BE2C (cell line): ENCODE data around the gene PTPRA.

ENCODE experiments used
- DNase-seq: peaks from one replicate; pipeline ENCODE4 v3.0.0-alpha.2; 2020
- H3K27me3 ChIP-seq: fragments of 250-450 bp; sonication (Bioruptor Pico); 2 replicates; pipeline ENCODE4 v1.5.1; 2020; ENCODE audit warnings: mild to moderate bottlenecking
- H3K36me3 ChIP-seq: fragments of 250-450 bp; sonication (Bioruptor Pico); 2 replicates; pipeline ENCODE4 v1.5.1; 2020; ENCODE audit warnings: mild to moderate bottlenecking
- H3K4me1 ChIP-seq: fragments of 250-450 bp; sonication (Bioruptor Pico); 2 replicates; pipeline ENCODE4 v1.5.1; 2020
- H3K4me3 ChIP-seq: 2 replicates; pipeline ENCODE4 v1.5.1; 2011; ENCODE audit warnings: low read depth, low read length
- H3K9me3 ChIP-seq: fragments of 250-450 bp; sonication (Bioruptor Pico); 2 replicates; pipeline ENCODE4 v1.5.1; 2020
- TF ChIP-seq, protein P1 (sequence below): IDR thresholded peaks from 2 replicates; pipeline ENCODE4 v1.5.1; 2012; ENCODE audit warnings: mild to moderate bottlenecking, low read depth, low read length

The PTPRA gene

DNA sequence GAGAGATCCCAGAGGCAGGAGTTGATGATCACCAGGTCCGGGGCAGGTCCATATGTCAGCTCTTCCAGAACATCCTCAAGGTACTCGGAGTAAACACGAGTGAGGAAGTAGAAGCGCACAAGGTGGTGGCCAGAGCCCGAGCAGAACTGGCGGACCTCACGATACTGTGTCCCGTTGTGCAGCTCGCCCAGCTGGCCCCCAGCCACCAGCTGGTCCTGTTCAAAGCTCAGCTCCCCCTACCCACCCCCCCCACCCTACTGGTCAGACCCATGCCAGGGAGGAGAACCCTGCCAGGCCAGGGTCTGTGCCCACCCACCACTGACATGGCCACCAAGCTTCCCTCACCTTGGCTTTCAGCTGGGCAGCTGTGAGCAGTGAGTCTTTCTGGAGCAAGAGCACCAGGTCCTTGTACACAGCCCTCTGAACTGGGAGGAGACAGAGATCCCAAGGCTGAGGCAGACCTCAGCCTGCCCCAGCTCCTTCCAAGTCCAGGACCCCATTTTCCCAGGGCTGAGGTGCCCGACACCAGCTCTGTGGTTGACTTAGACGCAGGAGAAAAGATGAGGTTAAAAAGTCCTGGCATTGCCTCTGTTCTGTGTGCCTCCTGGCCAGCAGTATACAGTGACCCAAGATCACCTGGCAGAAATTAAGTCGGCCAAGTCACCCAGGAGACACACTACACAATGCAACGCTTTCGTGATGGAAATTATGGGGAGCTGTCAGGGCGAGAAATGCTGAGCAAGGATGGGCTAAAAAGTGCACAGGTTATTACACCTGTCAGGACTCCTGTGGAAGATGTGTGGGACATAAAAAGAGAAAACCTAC, 34.2 kb upstream of the PTPRA start:
- TF ChIP-seq, protein P1, sequence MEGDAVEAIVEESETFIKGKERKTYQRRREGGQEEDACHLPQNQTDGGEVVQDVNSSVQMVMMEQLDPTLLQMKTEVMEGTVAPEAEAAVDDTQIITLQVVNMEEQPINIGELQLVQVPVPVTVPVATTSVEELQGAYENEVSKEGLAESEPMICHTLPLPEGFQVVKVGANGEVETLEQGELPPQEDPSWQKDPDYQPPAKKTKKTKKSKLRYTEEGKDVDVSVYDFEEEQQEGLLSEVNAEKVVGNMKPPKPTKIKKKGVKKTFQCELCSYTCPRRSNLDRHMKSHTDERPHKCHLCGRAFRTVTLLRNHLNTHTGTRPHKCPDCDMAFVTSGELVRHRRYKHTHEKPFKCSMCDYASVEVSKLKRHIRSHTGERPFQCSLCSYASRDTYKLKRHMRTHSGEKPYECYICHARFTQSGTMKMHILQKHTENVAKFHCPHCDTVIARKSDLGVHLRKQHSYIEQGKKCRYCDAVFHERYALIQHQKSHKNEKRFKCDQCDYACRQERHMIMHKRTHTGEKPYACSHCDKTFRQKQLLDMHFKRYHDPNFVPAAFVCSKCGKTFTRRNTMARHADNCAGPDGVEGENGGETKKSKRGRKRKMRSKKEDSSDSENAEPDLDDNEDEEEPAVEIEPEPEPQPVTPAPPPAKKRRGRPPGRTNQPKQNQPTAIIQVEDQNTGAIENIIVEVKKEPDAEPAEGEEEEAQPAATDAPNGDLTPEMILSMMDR = no peak
- Histone ChIP-seq H3K9me3 (no peaks in the 10 kb centered on the region; the same call in 1 of the 2 replicates), H3K36me3 (0 out of 2 replicates have a peak, but pooled peaks cover 4% of the 10 kb centered on the region), H3K4me1 (no peaks in the 10 kb centered on the region), H3K27me3 (no peaks in the 10 kb centered on the region), H3K4me3 (no peak overlapping the region)
- DNase-seq = no peak

DNA sequence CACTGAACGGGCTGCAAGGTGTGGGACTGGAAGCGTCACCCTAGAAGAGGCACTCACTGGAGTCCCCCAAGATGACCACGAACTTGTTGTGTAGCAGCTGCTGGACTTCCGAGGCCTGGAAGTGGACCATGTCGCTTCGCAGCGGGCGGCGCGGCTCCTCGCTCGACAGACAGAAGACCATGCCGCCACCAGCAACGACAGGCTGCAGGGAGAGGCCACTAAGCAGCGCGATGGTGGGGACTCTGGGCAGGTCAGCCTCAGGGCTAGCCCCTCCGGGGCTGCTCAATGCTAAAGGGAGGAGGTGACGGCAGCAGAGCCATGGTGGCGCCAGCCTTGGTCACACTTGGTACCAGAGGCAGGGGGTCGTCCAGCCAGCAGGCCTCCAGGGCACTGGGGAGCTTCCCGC, 33.5 kb upstream of the PTPRA start:
- Histone ChIP-seq H3K9me3 (no peaks in the 10 kb centered on the region; the same call in 1 of the 2 replicates), H3K4me1 (no peaks in the 10 kb centered on the region), H3K27me3 (no peaks in the 10 kb centered on the region), H3K4me3 (peak overlapping the region; percentile 73; the same call in 1 of the 2 replicates), H3K36me3 (0 out of 2 replicates have a peak, but pooled peaks cover 4% of the 10 kb centered on the region)
- TF ChIP-seq, protein P1 = no peak
- DNase-seq = no peak

DNA sequence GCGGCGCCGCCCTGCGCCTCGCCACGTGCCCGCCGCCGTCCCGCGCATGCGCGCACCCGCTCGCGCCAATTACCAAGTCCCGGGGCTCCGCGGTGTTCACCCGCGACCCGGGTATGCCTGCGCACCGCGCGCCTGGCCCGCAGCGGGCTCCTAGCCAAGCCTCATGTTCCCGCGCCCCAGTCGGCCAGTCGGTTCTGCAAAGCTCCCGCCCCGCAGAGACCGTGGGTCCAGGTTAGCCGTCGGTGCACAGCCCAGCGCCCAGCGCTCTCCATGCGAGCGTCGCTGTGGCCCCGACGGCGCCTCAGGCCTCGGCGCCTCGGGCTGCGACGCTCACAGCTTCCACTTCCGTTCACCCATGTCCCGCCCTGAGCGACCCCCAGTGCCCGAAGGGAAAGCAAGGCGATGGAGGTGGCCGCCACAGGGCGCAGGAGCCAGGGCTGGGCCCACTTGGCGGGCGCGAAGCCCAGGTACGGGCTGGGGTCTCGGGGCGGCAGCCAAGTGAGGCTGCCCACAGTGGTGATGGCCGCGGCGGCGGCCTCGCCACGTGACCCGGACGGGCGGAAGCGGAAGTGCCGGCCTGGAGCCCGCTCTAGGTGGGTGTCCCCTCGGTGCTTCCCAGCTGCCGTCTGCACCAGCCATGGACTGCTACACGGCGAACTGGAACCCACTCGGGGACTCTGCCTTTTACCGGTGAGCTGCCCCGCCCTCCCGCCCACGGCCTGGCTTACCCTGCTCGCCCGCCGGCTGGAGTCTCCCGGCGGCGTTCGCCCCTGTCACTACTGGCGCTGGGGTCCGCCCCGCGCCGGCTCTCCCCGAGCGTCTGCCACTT, 32.9 kb upstream of the PTPRA start, which contains the start of the genes PCED1A and VPS16:
TSS of gene PCED1A (minus strand) at position 518 of the 829 bp plus-strand sequence. CDS start 743 bp downstream, outside the sequence.
TSS of gene VPS16 (plus strand) at position 608 of the 829 bp plus-strand sequence. CDS start at position 638, 30 bp downstream.
- Histone ChIP-seq H3K36me3 (0 out of 2 replicates have a peak, but pooled peaks cover 4% of the 10 kb centered on the region), H3K9me3 (no peaks in the 10 kb centered on the region; the same call in 1 of the 2 replicates), H3K4me3 (peak within 1 kb of the TSS; percentile 73), H3K4me1 (no peaks in the 10 kb centered on the region), H3K27me3 (no peaks in the 10 kb centered on the region)
- DNase-seq = peak; percentile 83
- TF ChIP-seq, protein P1 = no peak

DNA sequence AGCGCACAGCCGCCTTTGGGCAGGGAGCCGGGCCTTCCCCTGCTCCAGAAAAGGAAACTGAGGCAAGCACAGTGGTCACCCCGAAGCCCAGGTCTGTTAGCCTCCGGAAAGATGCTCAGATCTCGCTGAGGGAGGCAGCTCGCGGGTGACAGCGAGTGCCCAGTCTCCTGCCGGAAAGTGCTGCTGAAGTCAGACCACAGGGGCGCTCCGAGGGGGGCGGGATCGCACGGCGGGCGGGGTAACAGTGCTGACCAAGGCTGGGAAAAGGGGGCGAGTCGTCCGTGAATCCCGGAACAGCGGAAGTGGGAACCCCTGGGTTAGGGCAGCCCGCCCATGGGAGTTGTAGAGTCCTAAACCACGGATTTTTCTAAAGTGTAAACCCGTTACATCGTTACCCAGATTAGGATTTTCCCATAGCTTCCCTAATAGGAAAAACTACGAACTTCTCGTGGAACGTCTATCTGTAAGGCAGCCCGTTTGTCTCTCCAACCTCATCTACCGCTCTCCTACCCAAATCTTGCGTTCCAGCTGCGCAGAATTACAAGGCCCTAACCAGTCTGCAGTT, 32.2 kb upstream of the PTPRA start:
- H3K36me3 ChIP-seq = 0 out of 2 replicates have a peak, but pooled peaks cover 4% of the 10 kb centered on the region
- H3K4me3 ChIP-seq = peak overlapping the region; percentile 73
- no peaks in the 10 kb centered on the region; the same call in 1 of the 2 replicates for H3K9me3 ChIP-seq
- DNase-seq = peak; percentile 27
- H3K27me3 ChIP-seq = no peaks in the 10 kb centered on the region
- no peaks in the 10 kb centered on the region for H3K4me1 ChIP-seq
- TF ChIP-seq, protein P1 = no peak

DNA sequence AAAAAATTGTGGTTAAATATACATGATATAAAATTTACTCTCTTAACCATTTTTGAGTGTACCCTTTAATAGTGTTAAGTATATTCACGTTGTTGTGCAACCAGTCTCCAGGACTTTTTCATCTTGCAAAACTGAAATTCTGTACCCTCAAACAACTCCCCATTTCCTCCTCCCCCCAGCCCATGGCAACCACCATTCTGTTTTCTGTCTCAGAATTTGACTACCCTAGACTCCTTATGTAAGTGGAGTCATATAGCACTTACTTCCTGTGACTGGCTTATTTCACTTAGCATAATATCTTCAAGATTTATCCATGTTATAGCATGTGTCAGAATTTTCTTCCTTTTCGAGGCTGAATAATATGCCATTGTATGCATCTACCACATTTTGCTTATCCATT, 27.7 kb upstream of the PTPRA start:
- Histone ChIP-seq H3K4me3 (no peak overlapping the region), H3K36me3 (no peaks in the 10 kb centered on the region), H3K9me3 (no peaks in the 10 kb centered on the region), H3K27me3 (no peaks in the 10 kb centered on the region), H3K4me1 (no peaks in the 10 kb centered on the region)
- DNase-seq = no peak
- TF ChIP-seq, protein P1 = no peak
